C4-2B (cell line): ENCODE data around the gene DTX4.

ENCODE experiments used
- ZFX ChIP-seq: fragments of 450-650 bp; IDR thresholded peaks from 2 replicates; pipeline ENCODE4 v1.6.1; 2017
- TF ChIP-seq, protein P1 (sequence below): fragments of 450-650 bp; conservative IDR thresholded peaks from 2 replicates; pipeline ENCODE4 v1.5.1; 2017; ENCODE audit warnings: mild to moderate bottlenecking

DNA sequence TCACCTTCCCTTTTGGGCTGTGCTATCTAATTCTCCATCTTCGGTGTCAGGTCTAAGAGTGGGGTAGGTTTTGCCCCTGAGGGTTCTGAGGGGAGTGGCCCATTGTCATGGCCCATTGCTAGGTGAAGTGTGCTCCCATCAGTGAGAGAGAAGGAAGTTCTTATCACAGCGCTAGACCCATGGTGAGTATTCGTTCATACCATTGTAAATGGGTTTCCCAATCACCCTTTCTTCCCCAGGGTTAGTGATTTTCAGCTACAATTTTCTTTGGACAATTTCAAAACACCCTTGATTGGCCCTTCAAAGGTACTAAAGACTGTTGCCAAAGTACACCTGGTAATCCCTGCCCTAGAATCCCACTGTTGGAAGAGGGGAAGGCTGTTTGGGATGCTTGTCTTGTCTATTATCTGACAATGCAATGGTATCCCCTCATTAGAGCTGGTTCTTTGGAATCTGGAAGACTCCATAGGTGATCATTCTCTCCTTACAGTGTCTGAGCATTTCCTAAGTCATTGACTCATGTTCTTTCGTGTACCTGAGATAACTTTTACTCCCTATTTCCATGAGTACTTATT lies 20.6 kb downstream of the DTX4 start:
- TF ChIP-seq, protein P1, sequence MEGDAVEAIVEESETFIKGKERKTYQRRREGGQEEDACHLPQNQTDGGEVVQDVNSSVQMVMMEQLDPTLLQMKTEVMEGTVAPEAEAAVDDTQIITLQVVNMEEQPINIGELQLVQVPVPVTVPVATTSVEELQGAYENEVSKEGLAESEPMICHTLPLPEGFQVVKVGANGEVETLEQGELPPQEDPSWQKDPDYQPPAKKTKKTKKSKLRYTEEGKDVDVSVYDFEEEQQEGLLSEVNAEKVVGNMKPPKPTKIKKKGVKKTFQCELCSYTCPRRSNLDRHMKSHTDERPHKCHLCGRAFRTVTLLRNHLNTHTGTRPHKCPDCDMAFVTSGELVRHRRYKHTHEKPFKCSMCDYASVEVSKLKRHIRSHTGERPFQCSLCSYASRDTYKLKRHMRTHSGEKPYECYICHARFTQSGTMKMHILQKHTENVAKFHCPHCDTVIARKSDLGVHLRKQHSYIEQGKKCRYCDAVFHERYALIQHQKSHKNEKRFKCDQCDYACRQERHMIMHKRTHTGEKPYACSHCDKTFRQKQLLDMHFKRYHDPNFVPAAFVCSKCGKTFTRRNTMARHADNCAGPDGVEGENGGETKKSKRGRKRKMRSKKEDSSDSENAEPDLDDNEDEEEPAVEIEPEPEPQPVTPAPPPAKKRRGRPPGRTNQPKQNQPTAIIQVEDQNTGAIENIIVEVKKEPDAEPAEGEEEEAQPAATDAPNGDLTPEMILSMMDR, result no peak
- TF ChIP-seq ZFX, result no peak
